Left hindlimb (tissue), 1 donor: ENCODE measurements around the gene TENT5A.
"Not testable (repeated sequence)": the region's sequence is repeated elsewhere in the genome, so short reads cannot be mapped to it uniquely, and the experiment has no call there.

ENCODE experiments used
- DNase-seq: peaks from one replicate; pipeline ENCODE4 v3.0.0-alpha.2; 2018

Gene TENT5A

DNA sequence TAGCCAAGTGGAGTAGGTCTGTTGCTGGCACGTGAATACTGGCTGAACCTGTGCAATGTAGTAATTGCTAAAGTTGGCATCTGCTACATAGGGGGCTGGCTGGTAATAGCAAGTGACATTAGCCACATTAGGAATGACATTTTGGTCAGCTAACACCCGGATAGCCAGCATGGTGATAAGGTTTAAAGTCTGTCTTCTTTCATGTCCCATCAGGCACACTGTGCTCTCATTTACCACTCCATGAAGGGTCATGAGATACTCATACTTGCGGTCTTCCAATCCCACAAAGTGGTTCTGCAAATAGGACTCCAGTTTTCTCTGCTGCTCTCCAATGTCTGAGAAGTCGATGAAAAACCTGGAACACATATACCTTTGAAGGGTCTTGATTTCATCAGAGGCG is 2.8 kb downstream of the TENT5A start:
- DNase-seq, result no peak

GRCh38 chr6:81748994-81749393 is 3.5 kb downstream of the TENT5A start:
- no peak for DNase-seq

DNA sequence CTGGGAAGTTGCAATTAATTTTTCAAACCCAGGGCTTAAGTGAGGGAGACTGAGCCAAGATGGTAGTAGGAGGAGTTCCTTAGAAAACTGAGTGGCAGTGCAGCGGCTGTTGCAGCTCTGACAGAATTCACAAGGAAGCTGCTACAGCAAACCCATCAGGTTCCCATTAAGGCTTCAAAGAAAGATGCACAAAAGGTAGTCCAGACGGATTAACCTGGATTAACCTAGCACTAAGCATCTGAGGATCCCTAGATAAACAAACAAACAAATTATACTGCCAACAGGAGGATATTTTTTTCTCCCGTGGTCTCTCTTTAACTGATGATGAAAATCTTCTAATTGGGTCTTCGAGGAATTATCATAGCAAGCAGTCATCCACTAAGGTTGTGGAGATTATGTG is 5.2 kb downstream of the TENT5A start:
- no peak for DNase-seq

DNA sequence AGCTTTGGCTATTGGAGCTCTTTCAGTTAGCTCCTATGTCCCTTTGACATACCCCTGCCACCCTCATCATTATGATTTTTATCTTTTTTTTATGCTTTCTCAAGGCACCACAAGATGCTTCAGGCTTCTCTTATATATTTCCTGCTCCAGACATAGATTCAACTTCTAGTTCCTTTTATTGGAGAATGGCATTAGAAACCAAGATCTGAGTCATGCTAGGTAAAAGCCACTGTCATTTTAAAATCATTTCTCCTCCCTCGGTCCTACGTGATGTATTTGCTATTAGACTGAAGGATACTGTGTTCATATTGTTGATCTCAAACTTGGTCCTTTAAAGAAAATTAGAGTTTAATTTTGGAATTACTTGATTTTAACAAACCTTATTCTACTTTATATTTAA is 8.3 kb downstream of the TENT5A start:
- DNase-seq, result no peak

DNA sequence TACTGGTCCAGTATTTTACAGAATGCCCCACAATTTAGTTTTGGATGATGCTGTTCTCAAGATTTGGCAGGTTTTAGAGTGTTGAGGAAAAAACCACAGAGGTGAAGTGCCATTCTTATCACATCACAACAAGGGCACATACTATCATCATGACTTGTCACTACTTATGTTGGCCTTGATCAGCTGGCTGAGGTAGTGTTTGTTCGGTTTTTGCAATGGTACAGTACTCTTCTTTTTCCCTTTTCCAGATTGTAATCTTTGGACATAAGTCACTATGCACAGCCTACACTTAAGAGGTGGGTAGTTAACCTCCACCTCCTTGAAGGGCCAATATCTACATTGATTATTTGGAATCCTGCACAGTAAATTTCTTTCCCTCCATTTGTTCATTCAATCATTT is 8.8 kb downstream of the TENT5A start:
- DNase-seq, result no peak

GRCh38 chr6:81741689-81742088 is 10.8 kb downstream of the TENT5A start:
- no peak for DNase-seq

DNA sequence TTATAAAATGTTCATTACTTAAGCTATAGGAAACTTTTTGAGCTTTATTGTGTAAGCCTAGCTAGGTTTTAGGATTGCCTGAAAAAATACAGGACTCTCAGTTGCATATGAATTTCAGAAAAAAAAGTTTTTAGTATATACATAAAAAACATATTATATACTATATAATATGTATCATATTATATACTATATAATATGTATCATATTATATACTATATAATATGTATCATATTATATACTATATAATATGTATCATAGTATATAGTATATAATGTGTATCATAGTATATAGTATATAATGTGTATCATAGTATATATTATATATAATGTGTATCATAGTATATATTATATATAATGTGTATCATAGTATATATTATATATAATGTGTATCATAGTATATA is 11.9 kb downstream of the TENT5A start:
- not testable (repeated sequence) for DNase-seq

- no peak for DNase-seq
These were observed 13.0 kb downstream of the TENT5A start for GRCh38 chr6:81739230-81740195.

- no peak for DNase-seq
These were observed 16.1 kb downstream of the TENT5A start for GRCh38 chr6:81736428-81736827.

- no peak for DNase-seq
These were observed 16.6 kb downstream of the TENT5A start for GRCh38 chr6:81735756-81736380.

GRCh38 chr6:81734500-81735150 is 17.9 kb downstream of the TENT5A start:
- DNase-seq, result no peak

GRCh38 chr6:81734081-81734480 is 18.4 kb downstream of the TENT5A start:
- DNase-seq, result no peak

DNA sequence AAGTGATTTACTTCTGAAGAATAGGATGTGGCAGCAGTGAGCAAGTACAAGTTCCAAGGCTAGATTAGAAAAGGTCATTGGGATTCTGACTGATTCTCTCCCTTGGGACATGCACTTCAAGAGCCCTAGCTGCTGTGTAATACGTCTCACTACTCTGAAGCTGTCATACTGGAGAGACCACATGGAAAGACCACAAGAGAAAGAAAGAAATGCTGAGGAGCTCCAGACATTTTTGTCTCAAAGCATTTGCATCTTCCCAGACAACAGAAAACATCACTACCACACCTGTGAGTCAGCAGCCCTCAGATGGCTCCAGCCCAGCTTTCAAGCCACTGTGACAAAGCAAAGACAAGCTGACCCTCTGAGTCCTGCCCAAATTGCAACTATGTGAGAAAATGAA is 20.7 kb downstream of the TENT5A start:
- DNase-seq, result no peak

DNA sequence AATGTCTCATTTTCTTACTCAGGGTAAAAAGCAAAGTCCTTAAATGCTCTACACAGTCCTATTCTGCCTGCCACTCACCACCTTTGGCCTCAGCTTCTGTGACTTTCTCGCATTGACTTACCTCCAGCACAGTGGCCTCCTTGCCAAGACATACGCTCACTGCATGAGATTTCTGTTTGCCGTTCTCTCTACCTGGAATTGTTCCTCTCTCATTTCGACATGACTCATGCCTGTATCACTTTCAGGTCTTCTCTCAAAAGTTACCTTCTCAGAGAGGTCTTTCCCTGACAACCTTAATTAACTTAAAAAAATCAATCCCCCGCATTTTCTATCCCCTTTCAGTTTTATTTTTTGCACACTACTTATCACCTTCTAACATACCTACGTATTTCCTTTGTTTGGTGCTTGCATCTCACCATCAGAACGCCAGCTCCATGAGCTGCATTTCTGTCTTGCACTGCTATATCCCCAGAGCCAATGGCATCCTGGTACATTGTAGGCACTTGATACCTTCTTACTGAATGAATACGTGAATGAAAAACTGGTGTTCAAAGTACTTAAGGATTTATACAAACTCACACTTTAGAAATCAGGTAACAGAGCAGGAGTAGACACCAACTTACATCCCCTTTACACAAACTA is 24.5 kb downstream of the TENT5A start:
- no peak for DNase-seq

GRCh38 chr6:81725127-81725526 is 27.4 kb downstream of the TENT5A start:
- DNase-seq, result no peak

- DNase-seq, result no peak
These were observed 29.8 kb downstream of the TENT5A start for GRCh38 chr6:81722506-81723223.

- DNase-seq, result no peak
These were observed 32.1 kb downstream of the TENT5A start for GRCh38 chr6:81720427-81720826.

GRCh38 chr6:81718126-81718525 is 34.4 kb downstream of the TENT5A start:
- no peak for DNase-seq

- DNase-seq, result no peak
These were observed 37.8 kb downstream of the TENT5A start for GRCh38 chr6:81714684-81715083.

GRCh38 chr6:81713205-81713604 is 39.3 kb downstream of the TENT5A start:
- no peak for DNase-seq

GRCh38 chr6:81708113-81708699 is 44.3 kb downstream of the TENT5A start:
- DNase-seq, result no peak

DNA sequence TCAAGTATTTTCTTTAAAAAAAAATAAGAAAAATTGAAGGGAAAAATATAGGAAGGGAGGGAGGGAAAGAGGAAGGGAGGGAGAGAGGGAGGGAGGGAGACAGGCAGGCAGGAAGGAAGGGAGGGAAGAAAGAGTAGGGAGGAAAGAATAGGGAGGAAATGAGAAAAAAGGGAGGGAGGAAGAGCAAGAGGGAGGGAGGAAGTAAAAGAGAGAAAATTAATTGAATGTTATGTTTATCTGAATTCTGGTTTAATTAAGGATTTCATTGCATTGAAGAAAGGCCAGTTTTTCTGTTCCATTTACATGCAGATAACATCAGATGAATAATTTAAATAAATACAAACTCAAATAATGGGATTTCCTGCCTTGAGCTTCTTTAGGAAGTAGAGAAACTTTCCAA is 47.8 kb downstream of the TENT5A start:
- DNase-seq, result no peak
